HepG2 (cell line): ENCODE measurements around the gene TUBB. TPM values are rescaled to one million over a fixed set of nuclear protein-coding genes. Genes with fewer than 3 reads are reported as not detected.

ENCODE experiments used
- CHCHD3 ChIP-seq: sonication (generic); formaldehyde crosslinking; IDR thresholded peaks from 2 replicates; pipeline ENCODE4 v1.8.0; 2022; ENCODE audit warnings: mild to moderate bottlenecking, missing genetic modification reagents, moderate library complexity
- CHD4 ChIP-seq: fragments of 200-600 bp; sonication (generic); IDR thresholded peaks from 2 replicates; pipeline ENCODE4 v1.7.0; 2017; ENCODE audit warnings: mild to moderate bottlenecking, low read length, borderline replicate concordance
- CREB3 ChIP-seq: sonication (generic); formaldehyde crosslinking; IDR thresholded peaks from 2 replicates; pipeline ENCODE4 v1.5.0; 2020; ENCODE audit warnings: missing genetic modification reagents
- DMTF1 ChIP-seq: sonication (generic); formaldehyde crosslinking; IDR thresholded peaks from 2 replicates; pipeline ENCODE4 v1.4.0; 2020; ENCODE audit warnings: mild to moderate bottlenecking, missing genetic modification reagents
- EHMT2 ChIP-seq: fragments of 200-600 bp; sonication (generic); IDR thresholded peaks from 2 replicates; pipeline ENCODE4 v1.7.0; 2017; ENCODE audit warnings: antibody characterized with exemption, low read depth, low read length, borderline replicate concordance
- FOXO4 ChIP-seq: sonication (generic); formaldehyde crosslinking; conservative IDR thresholded peaks from 2 replicates; pipeline ENCODE4 v1.8.1; 2023; ENCODE audit warnings: missing genetic modification reagents
- GMEB1 ChIP-seq: sonication (generic); formaldehyde crosslinking; IDR thresholded peaks from 2 replicates; pipeline ENCODE4 v1.5.1; 2020; ENCODE audit warnings: missing genetic modification reagents, mild to moderate bottlenecking, borderline replicate concordance
- HOXD1 ChIP-seq: sonication (generic); formaldehyde crosslinking; IDR thresholded peaks from 2 replicates; pipeline ENCODE4 v1.5.0; 2020; ENCODE audit warnings: missing genetic modification reagents
- MIER2 ChIP-seq: IDR thresholded peaks from 2 replicates; pipeline ENCODE4 v1.6.1; 2016; ENCODE audit warnings: missing biosample characterization, missing genetic modification reagents
- MZF1 ChIP-seq: sonication (generic); formaldehyde crosslinking; IDR thresholded peaks from 2 replicates; pipeline ENCODE4 v1.8.1; 2023; ENCODE audit warnings: mild to moderate bottlenecking, missing genetic modification reagents, borderline replicate concordance
- PHF21A ChIP-seq: sonication (generic); formaldehyde crosslinking; IDR thresholded peaks from 2 replicates; pipeline ENCODE4 v1.5.0; 2020; ENCODE audit warnings: mild to moderate bottlenecking, missing genetic modification reagents
- RFXANK ChIP-seq: IDR thresholded peaks from 2 replicates; pipeline ENCODE4 v1.6.1; 2016
- RNF2 ChIP-seq: fragments of 450-650 bp; conservative IDR thresholded peaks from 2 replicates; pipeline ENCODE4 v1.6.1; 2016; ENCODE audit warnings: low read depth
- ZBTB14 ChIP-seq: sonication (generic); formaldehyde crosslinking; IDR thresholded peaks from 2 replicates; pipeline ENCODE4 v1.4.0; 2020; ENCODE audit warnings: missing genetic modification reagents
- ZFP36L1 ChIP-seq: sonication (generic); formaldehyde crosslinking; IDR thresholded peaks from 2 replicates; pipeline ENCODE4 v1.8.0; 2022; ENCODE audit warnings: mild to moderate bottlenecking, missing genetic modification reagents, moderate library complexity
- ZKSCAN1 ChIP-seq: fragments of 150-350 bp; IDR thresholded peaks from 2 replicates; pipeline ENCODE4 v1.6.1; 2014; ENCODE audit warnings: low read length
- ZNF18 ChIP-seq: sonication (generic); formaldehyde crosslinking; IDR thresholded peaks from 2 replicates; pipeline ENCODE4 v1.8.0; 2022; ENCODE audit warnings: mild to moderate bottlenecking, missing genetic modification reagents; ENCODE audit not compliant: insufficient replicate concordance
- ZNF530 ChIP-seq: sonication (generic); formaldehyde crosslinking; IDR thresholded peaks from 2 replicates; pipeline ENCODE4 v1.5.0; 2020; ENCODE audit warnings: low read depth, mild to moderate bottlenecking, missing genetic modification reagents
- ZNF615 ChIP-seq: sonication (generic); formaldehyde crosslinking; IDR thresholded peaks from 2 replicates; pipeline ENCODE4 v1.5.0; 2020; ENCODE audit warnings: mild to moderate bottlenecking, missing genetic modification reagents, borderline replicate concordance
- ZNF792 ChIP-seq: IDR thresholded peaks from 2 replicates; pipeline ENCODE4 v1.6.1; 2016
- polyA plus RNA-seq, 8 experiments: library from polyadenylated mRNA; depleted of rRNA in 3 of 8; stranded (reverse) in 7 of 8; unstranded in 1 of 8; fragments of >200 nt; fragmentation: Illumina TruSeq in 4 of 8; extraction: Trizol in 4 of 8; gene quantifications; 2 replicates each; pipeline versions ENCODE4 v1.2.1 to v1.2.3, GENCODE V29; 2011 to 2016; ENCODE audit warnings: low read depth in 4 of 8, missing spikeins in 1 of 8, mixed read lengths in 1 of 8; ENCODE audit not compliant: insufficient read depth in 1 of 8
- total RNA-seq, 5 experiments: library from RNA; depleted of rRNA; stranded (reverse); fragments of >200 nt; fragmentation: Illumina TruSeq; extraction: Trizol; gene quantifications; 2 replicates each; pipeline ENCODE4 v1.2.3, GENCODE V29; 2016; ENCODE audit warnings: low read depth in 1 of 5

The TUBB gene
- total and polyA plus RNA-seq, 2 of the 13 experiments (the other 11 are each of a cell fraction or from before 2014, with no cell fraction given) = 911 to 1,163 TPM

GRCh38 chr6:30744054-30744805 lies 24.1 kb downstream of the TUBB start, which contains the start of gene IER3 (continued):
- no peak; the same call in 1 of the 2 replicates for TF ChIP-seq ZBTB14 (CRISPR knock-in tag)
- peak; percentile 66; the same call in 1 of the 2 replicates for TF ChIP-seq MIER2 (CRISPR knock-in tag)
- peak; percentile 97 for TF ChIP-seq ZNF792 (CRISPR knock-in tag)
- TF ChIP-seq GMEB1 (CRISPR knock-in tag) = peak; percentile 32; the same call in 1 of the 2 replicates
- TF ChIP-seq EHMT2 = no peak
- 0 out of 2 replicates have a peak, but pooled peaks have one; percentile 24 for TF ChIP-seq PHF21A
- TF ChIP-seq RNF2 = no peak
- TF ChIP-seq ZNF530 = peak; percentile 86; the same call in 1 of the 2 replicates
- peak; percentile 92 for TF ChIP-seq ZNF18
- peak; percentile 62; the same call in 1 of the 2 replicates for TF ChIP-seq HOXD1
- no peak for TF ChIP-seq FOXO4 (CRISPR knock-in tag)
- peak; percentile 59; the same call in 1 of the 2 replicates for TF ChIP-seq MZF1
- TF ChIP-seq CHCHD3 (CRISPR knock-in tag) = no peak
- no peak for TF ChIP-seq DMTF1 (CRISPR knock-in tag)
- TF ChIP-seq ZNF615 (CRISPR knock-in tag) = peak; percentile 54; the same call in 1 of the 2 replicates
- no peak for TF ChIP-seq CREB3 (CRISPR knock-in tag)
- TF ChIP-seq RFXANK = peak; percentile 95
- no peak for TF ChIP-seq ZKSCAN1
- TF ChIP-seq CHD4 = no peak; the same call in 1 of the 2 replicates
- TF ChIP-seq ZFP36L1 = no peak; the same call in 1 of the 2 replicates
